HG03457 (cell line): Measurements from ENCODE around the gene RASSF7.
"Not testable (repeated sequence)": the region's sequence is repeated elsewhere in the genome, so short reads cannot be mapped to it uniquely, and the experiment has no call there.

Source experiments
- ATAC-seq: cut with Tn5 transposase; IDR thresholded peaks from one replicate; pipeline ENCODE4 v1.9.1; 2021; ENCODE audit warnings: moderate number of reproducible peaks; ENCODE audit not compliant: unreplicated experiment

RASSF7 gene, protein sequence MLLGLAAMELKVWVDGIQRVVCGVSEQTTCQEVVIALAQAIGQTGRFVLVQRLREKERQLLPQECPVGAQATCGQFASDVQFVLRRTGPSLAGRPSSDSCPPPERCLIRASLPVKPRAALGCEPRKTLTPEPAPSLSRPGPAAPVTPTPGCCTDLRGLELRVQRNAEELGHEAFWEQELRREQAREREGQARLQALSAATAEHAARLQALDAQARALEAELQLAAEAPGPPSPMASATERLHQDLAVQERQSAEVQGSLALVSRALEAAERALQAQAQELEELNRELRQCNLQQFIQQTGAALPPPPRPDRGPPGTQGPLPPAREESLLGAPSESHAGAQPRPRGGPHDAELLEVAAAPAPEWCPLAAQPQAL

GRCh38 chr11:560305-561147 lies at the start of gene RASSF7, which contains the start of gene LMNTD2:
TSS of gene RASSF7 (plus strand) at chr11:560970. CDS start at chr11:561769, 799 bp downstream.
TSS of gene LMNTD2 (minus strand) at chr11:560738. CDS start at chr11:560716, 22 bp downstream.
- peak; percentile 40 for ATAC-seq

GRCh38 chr11:512761-513595 lies 47.8 kb upstream of the RASSF7 start:
- ATAC-seq: no peak

GRCh38 chr11:514606-515005 lies 46.2 kb upstream of the RASSF7 start:
- ATAC-seq: no peak

DNA sequence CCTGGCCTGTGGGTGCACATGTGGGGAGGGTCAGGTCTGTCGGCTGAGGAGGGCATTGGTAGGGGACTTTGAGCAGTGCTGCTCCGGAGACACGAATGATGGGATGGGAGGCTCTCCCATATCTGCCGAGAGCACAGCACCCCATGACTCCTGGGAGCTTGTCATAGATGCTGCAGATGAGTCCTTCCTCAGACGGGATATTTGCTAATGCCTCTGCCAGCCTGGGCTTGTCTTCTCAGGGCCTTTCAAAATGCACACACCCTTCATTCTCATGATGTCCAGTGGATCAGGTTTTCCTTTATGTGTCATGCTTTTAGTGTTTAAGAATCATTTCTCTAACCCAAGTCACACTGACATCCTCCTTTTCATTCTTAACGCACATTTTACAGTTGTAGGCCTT lies 45.6 kb upstream of the RASSF7 start:
- ATAC-seq: no peak

GRCh38 chr11:516400-516799 lies 44.4 kb upstream of the RASSF7 start:
- ATAC-seq: no peak

DNA sequence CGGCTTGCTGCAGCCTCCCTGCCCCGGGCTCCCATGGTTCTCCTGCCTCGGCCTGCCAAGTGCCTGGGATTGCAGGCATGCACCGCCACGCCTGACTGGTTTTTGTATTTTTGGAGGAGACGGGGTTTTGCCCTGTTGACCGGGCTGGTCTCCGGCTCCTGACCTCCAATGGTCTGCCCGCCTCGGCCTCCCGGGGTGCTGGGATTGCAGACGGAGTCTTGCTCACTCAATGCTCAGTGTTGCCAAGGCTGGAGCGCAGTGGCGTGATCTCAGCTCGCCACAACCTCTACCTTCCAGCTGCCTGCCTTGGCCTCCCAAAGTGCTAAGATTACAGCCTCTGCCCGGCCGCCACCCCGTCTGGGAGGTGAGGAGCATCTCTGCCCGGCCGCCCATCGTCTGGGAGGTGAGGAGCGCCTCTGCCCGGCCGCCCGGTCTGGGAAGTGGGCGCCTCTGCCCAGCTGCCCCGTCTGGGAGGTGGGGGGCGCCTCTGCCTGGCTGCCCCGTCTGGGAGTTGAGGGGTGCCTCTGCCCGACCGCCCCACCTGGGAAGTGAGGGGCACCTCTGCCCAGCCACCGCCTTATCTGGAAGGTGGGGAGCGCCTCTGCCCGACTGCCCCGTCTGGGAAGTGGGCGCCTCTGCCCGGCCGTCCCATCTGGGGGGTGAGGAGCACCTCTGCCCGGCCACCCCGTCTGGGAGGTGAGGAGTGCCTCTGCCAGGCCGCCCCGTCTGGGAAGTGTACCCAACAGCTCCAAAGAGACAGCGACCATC lies 43.7 kb upstream of the RASSF7 start:
- ATAC-seq: not testable (repeated sequence)

DNA sequence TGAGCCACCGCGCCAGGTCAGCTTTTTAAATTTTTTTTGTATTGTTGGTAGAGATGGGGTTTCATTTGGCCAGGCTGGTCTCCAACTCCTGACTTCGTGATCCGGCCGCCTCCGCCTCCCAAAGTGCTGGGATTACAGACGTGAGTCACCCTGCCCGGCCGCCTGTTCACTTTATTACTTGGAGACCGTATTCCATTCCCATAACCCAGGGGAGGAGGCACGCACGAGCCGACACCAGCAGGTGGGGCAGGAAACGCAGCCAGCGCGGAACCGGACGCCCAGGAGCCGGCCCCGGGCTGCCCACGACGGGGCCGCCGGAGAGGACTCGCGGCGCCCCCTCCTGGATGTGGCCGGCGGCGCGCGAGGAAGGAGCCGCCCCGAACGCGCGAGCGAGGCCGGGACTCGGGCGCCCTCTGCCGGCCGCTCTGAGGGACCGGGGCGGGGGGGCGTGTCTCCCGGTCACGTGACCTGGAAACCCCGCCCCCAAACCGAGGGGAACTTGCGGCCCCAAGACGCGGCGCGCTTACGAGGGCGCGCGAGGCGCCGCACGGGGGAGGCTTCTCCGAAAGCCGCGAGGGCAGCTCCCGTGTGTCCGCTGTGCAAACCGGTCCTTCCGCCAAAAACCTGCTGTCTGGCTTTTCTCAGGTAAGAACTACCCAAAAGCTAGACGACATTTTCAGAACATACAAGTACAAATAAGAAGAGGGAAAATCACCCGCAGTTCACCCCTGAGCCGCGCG lies 42.1 kb upstream of the RASSF7 start:
- ATAC-seq: peak; percentile 60

GRCh38 chr11:520428-521176 lies 40.2 kb upstream of the RASSF7 start:
- no peak for ATAC-seq

GRCh38 chr11:521177-521688 lies 39.5 kb upstream of the RASSF7 start:
- no peak for ATAC-seq

GRCh38 chr11:526192-526591 lies 34.6 kb upstream of the RASSF7 start:
- no peak for ATAC-seq

DNA sequence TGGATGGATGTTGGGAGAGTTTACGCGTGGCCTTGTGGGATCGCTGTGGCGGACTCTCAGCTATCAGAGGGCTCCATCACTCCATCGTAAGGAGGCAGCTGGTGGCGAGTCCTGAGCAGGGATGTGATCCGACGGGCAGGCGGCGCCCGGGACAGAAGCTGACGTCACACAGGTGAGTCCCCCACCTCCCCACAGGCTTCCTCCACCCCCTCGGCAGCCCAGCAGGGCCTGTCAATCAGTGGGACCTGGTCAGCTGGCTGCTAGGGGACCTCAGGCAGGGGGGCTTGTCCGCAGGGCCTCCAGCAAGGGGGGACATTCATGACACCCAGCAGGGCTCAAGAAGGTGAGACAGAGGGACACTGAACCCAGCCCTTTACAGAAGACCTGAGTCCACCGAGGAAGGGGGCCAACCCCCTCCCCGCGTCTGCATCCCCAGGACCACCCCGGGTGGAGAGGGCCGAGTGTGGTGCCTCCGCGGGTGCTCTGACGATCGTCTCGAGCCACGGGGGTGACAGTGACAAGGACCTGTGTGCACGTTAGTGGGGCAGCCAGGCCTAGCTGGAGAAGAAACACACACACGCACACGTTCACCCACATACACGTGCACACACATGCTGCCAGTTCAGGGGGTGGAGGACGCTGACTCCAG lies 32.5 kb upstream of the RASSF7 start:
- ATAC-seq: no peak

- no peak for ATAC-seq
These were observed 31.7 kb upstream of the RASSF7 start for GRCh38 chr11:528815-529727.

GRCh38 chr11:529728-530411 lies 30.9 kb upstream of the RASSF7 start:
- no peak for ATAC-seq

GRCh38 chr11:530960-531831 lies 29.6 kb upstream of the RASSF7 start:
- ATAC-seq: no peak

- no peak for ATAC-seq
These were observed 28.7 kb upstream of the RASSF7 start for GRCh38 chr11:531919-532526.
